Effector memory CD8-positive, alpha-beta T cell (primary cell): ENCODE measurements around the gene BSN.

Source experiments
- ATAC-seq: fragments of 150-1000 bp; cut with Tn5 transposase; replicated peaks from 2 replicates; pipeline ENCODE4 v1.10.0; 2021; ENCODE audit warnings: mild to moderate bottlenecking, moderate library complexity
- DNase-seq, 3 experiments: peaks; one replicate each; pipeline ENCODE4 v3.0.0; 2021
- H3K27ac Mint-ChIP-seq, 2 donors: one replicate each; pipeline ENCODE4 v1.8.0; 2022; ENCODE audit warnings: mild to moderate bottlenecking in 2 of 2, mixed read lengths in 2 of 2, moderate library complexity in 2 of 2
- H3K27me3 Mint-ChIP-seq, 2 donors: one replicate each; pipeline ENCODE4 v1.8.0; 2022; ENCODE audit warnings: mixed read lengths in 2 of 2
- H3K36me3 Mint-ChIP-seq: one replicate; pipeline ENCODE4 v1.8.0; 2022; ENCODE audit warnings: mild to moderate bottlenecking, moderate library complexity, mixed read lengths; ENCODE audit not compliant: insufficient read depth
- H3K4me1 Mint-ChIP-seq, 2 donors: one replicate each; pipeline ENCODE4 v1.8.0; 2022; ENCODE audit warnings: low read depth in 2 of 2, mixed read lengths in 2 of 2
- H3K4me3 Mint-ChIP-seq, 2 donors: one replicate each; pipeline ENCODE4 v1.8.0; 2022; ENCODE audit warnings: mild to moderate bottlenecking in 2 of 2, mixed read lengths in 2 of 2, moderate library complexity in 2 of 2
- H3K9me3 Mint-ChIP-seq, 2 donors: one replicate each; pipeline ENCODE4 v1.8.0; 2022; ENCODE audit warnings: mixed read lengths in 2 of 2

Gene BSN

DNA sequence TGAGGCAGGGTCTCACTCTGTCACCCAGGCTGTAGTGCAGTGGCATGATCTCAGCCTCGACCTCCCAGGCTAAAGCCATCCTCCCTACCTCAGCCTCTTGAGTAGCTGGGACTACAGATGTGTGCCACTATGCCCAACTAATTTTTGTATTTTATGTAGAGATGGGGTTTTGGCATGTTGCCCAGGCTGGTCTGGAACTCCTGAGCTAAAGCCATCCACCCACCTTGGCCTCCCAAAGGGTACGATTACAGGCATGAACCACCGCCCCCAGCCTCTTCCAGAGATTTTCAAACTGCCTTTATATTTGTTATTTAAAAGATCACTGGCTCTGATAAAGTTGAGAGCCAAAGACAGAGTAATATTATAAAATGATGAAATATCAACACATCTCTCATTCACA lies 37.3 kb downstream of the BSN start:
- peaks cover 0 to under 1% of the 10 kb centered on the region in 2 donors for H3K27me3 Mint-ChIP-seq
- ATAC-seq (no peak), DNase-seq (no peak)
- H3K4me1 Mint-ChIP-seq: no peaks in the 10 kb centered on the region
- no peak overlapping the region for H3K4me3 Mint-ChIP-seq
- no peak overlapping the region for H3K27ac Mint-ChIP-seq
- no peaks in the 10 kb centered on the region for H3K36me3 Mint-ChIP-seq
- no peaks in the 10 kb centered on the region for H3K9me3 Mint-ChIP-seq

DNA sequence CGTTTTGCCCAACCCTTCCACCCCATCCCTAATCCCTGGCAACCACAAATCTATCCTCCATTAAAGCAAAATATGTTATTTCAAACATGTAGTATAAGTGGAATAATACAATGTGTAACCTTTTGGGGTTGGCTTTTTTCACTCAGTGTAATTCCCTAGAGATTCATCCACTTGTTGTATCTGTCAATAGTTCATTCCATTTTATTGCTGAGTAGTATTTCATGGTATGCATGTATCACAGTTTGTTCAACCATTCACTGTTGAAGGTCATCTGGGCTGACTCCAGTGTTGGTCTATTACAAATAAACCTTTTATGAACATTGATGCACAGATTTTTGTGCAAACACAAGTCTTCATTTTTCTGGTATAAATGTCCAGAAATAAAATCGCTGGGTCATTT lies 38.8 kb downstream of the BSN start:
- Mint-ChIP-seq H3K9me3 (no peaks in the 10 kb centered on the region), H3K27ac (no peak overlapping the region), H3K36me3 (no peaks in the 10 kb centered on the region), H3K27me3 (no peaks in the 10 kb centered on the region), H3K4me3 (no peak overlapping the region), H3K4me1 (no peaks in the 10 kb centered on the region)
- DNase-seq (no peak), ATAC-seq (no peak)

DNA sequence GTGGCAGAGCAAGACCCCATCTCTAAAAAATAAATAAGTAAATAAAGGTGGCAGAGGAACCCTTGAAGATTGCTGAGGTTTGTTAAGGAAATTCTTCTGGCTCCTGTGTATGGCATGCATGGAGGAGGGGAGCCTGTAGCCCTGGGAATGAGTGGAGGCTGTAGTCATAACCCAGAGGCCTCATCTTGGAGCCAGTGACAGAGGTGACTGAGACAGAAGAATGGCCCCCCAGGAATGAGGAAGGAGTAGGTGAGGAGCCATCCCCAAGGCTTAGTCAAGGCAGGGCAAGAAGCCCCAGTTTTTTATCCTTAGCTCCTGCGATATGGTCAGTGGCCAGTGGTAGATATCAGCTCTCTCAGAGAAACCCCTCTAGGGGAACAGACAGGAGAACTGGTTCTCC lies 46.5 kb downstream of the BSN start:
- ATAC-seq: no peak
- H3K36me3 Mint-ChIP-seq: peaks cover 3% of the 10 kb centered on the region
- no peaks in the 10 kb centered on the region for H3K9me3 Mint-ChIP-seq
- H3K4me1 Mint-ChIP-seq: peaks cover 17% of the 10 kb centered on the region in 2 donors
- no peak for DNase-seq
- H3K27ac Mint-ChIP-seq: no peak overlapping the region
- no peaks in the 10 kb centered on the region for H3K27me3 Mint-ChIP-seq
- H3K4me3 Mint-ChIP-seq: no peak overlapping the region

DNA sequence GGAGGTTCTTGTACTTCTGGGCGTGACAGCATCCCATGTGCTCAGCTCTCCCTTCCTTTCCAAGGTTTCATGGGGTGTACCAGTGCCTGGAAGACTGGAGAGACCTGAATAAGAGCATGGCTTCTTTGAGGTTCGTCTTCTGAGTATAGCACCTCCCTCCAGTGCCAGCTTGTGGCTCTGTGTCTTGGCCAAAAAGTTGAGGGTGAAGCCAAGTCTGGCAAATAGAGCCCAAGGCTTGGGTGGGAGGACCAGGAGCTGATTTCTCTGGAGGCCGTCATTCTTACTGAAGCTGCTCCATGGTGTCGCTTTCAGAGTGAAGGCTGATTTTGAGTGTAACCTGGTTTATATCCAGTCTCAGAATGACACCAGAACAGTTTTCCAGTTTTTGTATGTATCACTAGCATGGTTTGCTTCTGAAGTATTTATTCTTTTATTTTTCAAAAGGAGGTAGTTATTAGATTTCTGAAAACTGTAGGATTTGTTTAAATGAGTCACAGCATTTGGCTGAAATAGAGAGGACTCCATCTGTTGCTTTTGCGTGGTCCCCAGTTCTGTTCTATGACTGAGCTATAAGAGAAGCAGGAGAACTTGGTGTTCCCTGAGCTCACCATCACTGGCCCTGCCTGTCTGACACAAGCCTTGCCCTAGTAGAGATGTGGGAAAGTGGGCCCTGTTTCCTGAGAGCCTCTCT lies 47.2 kb downstream of the BSN start:
- H3K4me1 Mint-ChIP-seq: peaks cover 17% of the 10 kb centered on the region in 2 donors
- no peaks in the 10 kb centered on the region for H3K9me3 Mint-ChIP-seq
- H3K27ac Mint-ChIP-seq: no peak overlapping the region
- peaks cover 3% of the 10 kb centered on the region for H3K36me3 Mint-ChIP-seq
- H3K4me3 Mint-ChIP-seq: no peak overlapping the region
- DNase-seq (no peak), ATAC-seq (no peak)
- no peaks in the 10 kb centered on the region for H3K27me3 Mint-ChIP-seq

DNA sequence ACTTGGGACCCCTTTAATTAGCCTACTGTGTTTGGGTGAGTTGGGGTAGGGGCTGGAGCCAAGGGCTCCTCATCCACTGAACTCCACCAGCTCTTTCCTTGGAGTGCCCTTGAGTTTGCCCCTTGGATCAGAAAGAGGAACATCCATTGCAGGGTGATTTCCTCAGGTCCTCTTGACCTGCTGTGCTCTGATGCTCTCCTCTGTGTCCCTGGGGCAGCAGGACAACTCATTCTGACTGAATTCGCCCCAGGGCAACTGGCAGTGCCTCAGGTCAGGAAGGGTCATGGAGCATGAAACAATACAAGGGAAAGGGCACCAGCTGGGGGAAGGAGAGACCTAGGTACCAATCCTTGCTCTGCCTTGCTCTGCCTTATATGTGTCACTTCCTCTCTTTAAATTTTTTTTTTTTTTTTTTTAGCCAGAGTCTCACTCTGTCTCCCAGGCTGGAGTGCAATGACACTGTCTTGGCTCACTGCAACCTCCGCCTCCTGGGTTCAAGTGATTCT lies 47.8 kb downstream of the BSN start:
- H3K9me3 Mint-ChIP-seq: no peaks in the 10 kb centered on the region
- peaks cover 17% of the 10 kb centered on the region in 2 donors for H3K4me1 Mint-ChIP-seq
- H3K27me3 Mint-ChIP-seq: no peaks in the 10 kb centered on the region
- peaks cover 3% of the 10 kb centered on the region for H3K36me3 Mint-ChIP-seq
- H3K4me3 Mint-ChIP-seq: no peak overlapping the region
- DNase-seq (no peak), ATAC-seq (no peak)
- no peak overlapping the region for H3K27ac Mint-ChIP-seq

DNA sequence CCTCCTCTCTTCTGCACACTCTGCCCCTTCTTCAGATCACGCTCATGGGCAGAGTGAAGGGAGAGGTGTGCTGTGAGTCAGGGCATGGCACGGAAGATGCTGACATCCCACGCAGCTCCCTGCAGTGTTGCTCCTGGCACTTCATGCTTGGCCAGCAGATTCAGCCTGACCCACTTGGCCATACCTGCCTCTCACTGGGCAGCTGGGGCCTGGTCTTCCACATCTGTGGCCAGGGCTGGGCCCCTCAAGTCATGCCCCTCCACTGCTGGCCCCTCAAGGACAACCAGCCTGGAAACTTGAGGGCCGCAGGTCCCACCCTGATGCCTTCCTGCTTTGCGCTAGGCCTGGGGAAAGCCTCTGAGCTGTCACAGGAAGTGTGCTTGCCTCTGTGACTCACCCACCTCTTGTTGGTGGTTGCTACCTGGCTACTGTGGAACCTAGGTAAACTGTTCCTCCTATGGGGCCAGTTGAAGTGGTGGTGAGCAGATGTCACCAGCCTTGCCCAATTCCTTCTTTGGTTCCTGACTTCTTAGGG lies 48.7 kb downstream of the BSN start:
- Mint-ChIP-seq H3K27me3 (no peaks in the 10 kb centered on the region), H3K36me3 (peaks cover 3% of the 10 kb centered on the region), H3K9me3 (no peaks in the 10 kb centered on the region), H3K4me1 (peaks cover 17% of the 10 kb centered on the region in 2 donors), H3K27ac (peak overlapping the region; percentile 72 to 90), H3K4me3 (peak overlapping the region in 1 of 2 donors; percentile 24)
- DNase-seq: peak; percentile 28 to 35 (median 35)
- peak; percentile 99 for ATAC-seq

DNA sequence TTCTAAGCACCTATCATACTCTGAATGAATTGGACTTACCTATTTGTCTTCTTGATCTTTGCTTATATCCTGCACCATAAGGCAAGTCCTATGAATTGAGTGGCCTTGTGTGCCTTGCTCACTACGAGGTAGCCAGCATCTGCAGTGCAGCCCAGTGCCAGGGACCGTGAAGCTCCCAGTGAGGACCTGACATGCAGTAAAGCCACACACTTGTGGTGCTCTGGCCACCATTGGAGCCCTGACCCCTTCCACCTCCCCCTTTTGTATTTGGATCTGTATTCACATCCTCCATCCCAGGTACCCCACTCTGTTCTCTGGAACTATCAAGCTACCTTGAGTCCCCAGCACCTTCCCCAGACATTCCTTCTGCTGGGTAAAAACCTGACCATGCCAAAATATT lies 52.1 kb downstream of the BSN start:
- Mint-ChIP-seq H3K4me3 (no peak overlapping the region), H3K36me3 (no peaks in the 10 kb centered on the region), H3K27ac (no peak overlapping the region), H3K4me1 (peaks cover 17% of the 10 kb centered on the region in 2 donors), H3K9me3 (no peaks in the 10 kb centered on the region), H3K27me3 (no peaks in the 10 kb centered on the region)
- no peak for ATAC-seq
- no peak for DNase-seq

DNA sequence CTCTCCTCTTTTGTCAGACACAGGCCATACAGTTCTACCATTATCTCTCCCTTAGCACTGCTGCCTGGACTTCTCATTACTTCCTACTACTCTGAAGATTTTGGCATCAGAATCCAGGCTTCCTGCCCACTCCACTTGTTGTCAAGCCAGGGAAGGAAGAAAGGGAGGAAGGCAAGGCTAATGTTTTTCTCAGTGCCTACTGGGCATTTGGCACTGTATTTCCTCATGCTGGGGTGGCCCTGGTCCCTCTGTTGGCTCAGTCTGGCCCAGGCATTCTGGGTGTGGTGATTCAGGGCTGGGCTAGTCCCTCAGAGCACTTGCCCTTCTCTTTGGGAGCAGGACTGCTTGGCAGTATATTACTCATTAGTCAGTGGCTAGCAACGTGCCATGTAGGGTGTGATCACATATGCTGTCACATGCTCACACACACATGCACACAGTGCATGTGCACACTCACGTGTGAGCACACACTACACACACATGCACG lies 52.9 kb downstream of the BSN start:
- no peaks in the 10 kb centered on the region for H3K9me3 Mint-ChIP-seq
- peaks cover 15 to 17% of the 10 kb centered on the region in 2 donors for H3K4me1 Mint-ChIP-seq
- H3K27ac Mint-ChIP-seq: no peak overlapping the region
- ATAC-seq (no peak), DNase-seq (no peak)
- H3K27me3 Mint-ChIP-seq: no peaks in the 10 kb centered on the region
- no peak overlapping the region for H3K4me3 Mint-ChIP-seq
- no peaks in the 10 kb centered on the region for H3K36me3 Mint-ChIP-seq

DNA sequence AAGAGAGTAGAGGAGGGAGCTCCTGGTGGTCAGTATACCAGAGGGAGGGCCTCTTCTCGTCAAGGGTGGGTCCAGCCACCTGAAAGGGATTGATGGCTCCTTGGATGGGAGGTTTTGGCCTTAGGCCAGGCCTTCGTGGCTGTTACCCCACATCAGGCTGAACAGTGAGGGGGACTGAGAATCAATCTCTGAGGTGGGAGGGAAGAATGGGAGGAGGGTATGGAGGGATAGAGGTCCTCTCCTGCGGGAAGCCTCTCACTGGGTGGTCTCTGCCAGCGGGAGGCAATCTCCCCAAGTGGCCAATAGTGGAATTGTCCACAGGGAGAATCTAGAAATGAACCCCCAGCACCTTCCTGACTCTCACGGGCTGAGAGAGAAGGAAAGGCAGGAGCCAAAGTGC lies 53.5 kb downstream of the BSN start:
- no peaks in the 10 kb centered on the region for H3K27me3 Mint-ChIP-seq
- H3K4me3 Mint-ChIP-seq: no peak overlapping the region
- no peak overlapping the region for H3K27ac Mint-ChIP-seq
- ATAC-seq (no peak), DNase-seq (no peak)
- no peaks in the 10 kb centered on the region for H3K9me3 Mint-ChIP-seq
- H3K4me1 Mint-ChIP-seq: peaks cover 11 to 15% of the 10 kb centered on the region in 2 donors
- H3K36me3 Mint-ChIP-seq: no peaks in the 10 kb centered on the region

DNA sequence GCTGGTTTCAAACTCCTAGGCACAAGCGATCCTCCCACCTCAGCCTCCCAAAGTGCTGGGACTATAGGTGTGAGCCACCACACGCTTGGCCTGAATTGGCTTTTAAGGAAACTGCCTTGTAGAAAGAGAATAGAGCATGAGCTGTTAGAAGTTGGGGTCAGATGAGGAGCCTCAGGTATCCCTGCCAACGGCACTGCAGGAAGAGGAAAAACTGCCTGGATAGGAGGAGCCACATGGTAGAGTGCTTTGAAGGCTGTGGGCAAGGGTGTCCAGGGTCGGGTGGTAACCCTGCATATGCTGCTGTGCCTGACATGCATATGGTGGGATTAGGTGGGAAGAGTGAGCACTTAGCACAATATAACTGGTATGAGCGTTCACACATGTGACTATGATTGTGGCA lies 55.0 kb downstream of the BSN start:
- H3K4me1 Mint-ChIP-seq: peaks cover 0 to 1% of the 10 kb centered on the region in 2 donors
- H3K9me3 Mint-ChIP-seq: no peaks in the 10 kb centered on the region
- H3K27me3 Mint-ChIP-seq: no peaks in the 10 kb centered on the region
- ATAC-seq: no peak
- no peak overlapping the region for H3K4me3 Mint-ChIP-seq
- H3K36me3 Mint-ChIP-seq: no peaks in the 10 kb centered on the region
- no peak overlapping the region for H3K27ac Mint-ChIP-seq
- no peak for DNase-seq

DNA sequence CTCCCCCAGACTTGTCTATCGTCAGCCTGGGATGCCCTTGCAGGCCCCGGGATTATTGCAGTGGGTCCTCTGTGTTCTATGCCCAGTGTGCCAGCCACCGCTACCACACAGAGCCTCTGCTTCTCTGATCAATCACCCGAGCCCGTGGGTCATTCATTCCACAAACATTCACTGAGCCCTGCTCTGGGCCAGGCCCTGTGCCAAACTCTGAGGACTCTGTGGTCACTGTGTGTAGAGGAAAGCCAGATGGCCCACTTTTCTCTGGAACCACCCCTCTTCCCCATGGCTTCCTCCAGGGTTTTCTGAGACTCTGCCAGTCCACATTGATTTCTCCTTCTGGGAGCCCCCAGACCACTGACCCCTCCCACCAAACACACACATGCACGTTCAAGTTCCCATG lies 55.5 kb downstream of the BSN start:
- no peak for ATAC-seq

DNA sequence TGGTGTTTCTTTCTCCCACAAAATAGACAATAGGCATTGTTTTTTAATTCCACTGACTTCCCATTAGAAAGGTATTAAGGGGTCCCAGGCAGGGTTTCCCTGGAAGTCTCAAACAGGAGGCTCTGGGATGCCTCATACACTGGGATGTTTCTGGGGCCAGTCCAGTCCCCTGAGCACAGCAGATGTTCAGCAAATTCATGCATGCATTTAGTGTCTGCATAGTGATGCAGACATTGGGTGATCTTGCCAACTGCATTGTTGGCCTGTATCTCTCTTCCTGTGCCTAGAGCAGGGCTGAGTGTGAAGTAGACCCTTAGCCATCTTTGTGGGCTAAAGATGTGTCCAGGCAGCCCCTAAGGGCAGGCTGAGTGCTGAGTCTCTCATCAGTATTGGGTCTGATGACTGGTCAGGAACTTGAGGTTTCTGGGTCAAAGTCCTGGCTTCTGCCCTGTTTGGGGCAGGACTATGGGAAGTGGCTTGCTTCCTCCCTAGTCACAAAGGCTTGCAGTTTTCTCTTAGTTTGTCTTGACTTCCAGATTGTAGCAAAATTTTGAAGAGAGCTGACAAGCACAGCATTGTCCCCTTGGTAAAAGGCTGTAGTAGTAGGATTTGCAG lies 56.5 kb downstream of the BSN start:
- Mint-ChIP-seq H3K27me3 (no peaks in the 10 kb centered on the region), H3K4me3 (no peak overlapping the region), H3K4me1 (no peaks in the 10 kb centered on the region), H3K27ac (peak overlapping the region in 1 of 2 donors; percentile 26), H3K36me3 (no peaks in the 10 kb centered on the region), H3K9me3 (no peaks in the 10 kb centered on the region)
- DNase-seq: no peak
- no peak for ATAC-seq

More for the DNA sequence above, 55.5 kb downstream of the BSN start:
- H3K9me3 Mint-ChIP-seq: no peaks in the 10 kb centered on the region
- H3K4me1 Mint-ChIP-seq: no peaks in the 10 kb centered on the region
- no peaks in the 10 kb centered on the region for H3K36me3 Mint-ChIP-seq
- H3K4me3 Mint-ChIP-seq: no peak overlapping the region
- no peak overlapping the region for H3K27ac Mint-ChIP-seq
- no peak for DNase-seq
- no peaks in the 10 kb centered on the region for H3K27me3 Mint-ChIP-seq

DNA sequence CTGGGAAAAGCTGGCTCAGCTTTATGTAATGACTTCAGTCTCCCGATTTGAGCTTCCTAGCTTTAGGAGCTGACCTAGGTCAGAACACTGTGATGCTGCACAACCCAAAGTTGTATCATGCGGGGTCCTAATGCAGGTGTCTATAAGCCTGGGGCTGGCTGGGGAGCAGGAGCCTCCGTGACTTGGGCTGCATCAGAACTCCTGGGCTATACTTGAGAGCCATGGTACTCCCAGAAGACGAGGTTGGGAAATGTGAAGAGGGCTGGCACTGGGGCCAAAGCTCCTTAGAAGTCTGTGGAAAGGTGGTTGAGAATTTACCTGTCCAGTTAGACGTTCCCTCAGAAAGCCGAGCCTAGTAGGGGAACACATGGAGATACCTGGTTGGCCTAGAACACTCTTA lies 57.0 kb downstream of the BSN start:
- Mint-ChIP-seq H3K27ac (no peak overlapping the region), H3K4me1 (no peaks in the 10 kb centered on the region), H3K4me3 (no peak overlapping the region), H3K36me3 (no peaks in the 10 kb centered on the region), H3K27me3 (no peaks in the 10 kb centered on the region), H3K9me3 (no peaks in the 10 kb centered on the region)
- ATAC-seq (no peak), DNase-seq (no peak)

DNA sequence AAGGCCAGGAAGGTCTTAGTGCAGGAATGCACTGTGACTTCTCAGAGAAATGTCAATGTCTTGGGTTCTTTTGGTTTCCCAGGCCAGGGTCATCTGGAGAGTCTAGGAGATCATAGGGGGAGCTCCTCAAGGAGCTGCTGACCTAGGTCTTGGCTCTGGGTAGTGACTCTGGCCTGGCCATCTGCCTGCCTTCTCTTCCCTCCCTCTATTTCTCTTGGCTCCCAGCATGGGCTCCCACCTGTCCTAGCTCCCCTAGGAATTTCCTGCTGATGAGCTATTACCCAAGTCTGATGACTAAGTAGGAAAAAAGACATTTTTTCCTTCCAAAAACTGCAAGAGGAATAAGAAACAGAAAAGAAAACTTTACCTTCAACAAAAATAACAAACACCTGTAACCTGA lies 57.4 kb downstream of the BSN start:
- H3K4me3 Mint-ChIP-seq: no peak overlapping the region
- H3K9me3 Mint-ChIP-seq: no peaks in the 10 kb centered on the region
- H3K4me1 Mint-ChIP-seq: no peaks in the 10 kb centered on the region
- H3K27me3 Mint-ChIP-seq: no peaks in the 10 kb centered on the region
- no peaks in the 10 kb centered on the region for H3K36me3 Mint-ChIP-seq
- no peak overlapping the region for H3K27ac Mint-ChIP-seq
- ATAC-seq (no peak), DNase-seq (no peak)
